Left forelimb (tissue), 1 donor: ENCODE measurements around the gene SSTR5.
A peak's percentile ranks its signal among the peaks of the same experiment; 100 is the strongest.

Experiments
- DNase-seq: peaks from one replicate; pipeline ENCODE4 v3.0.0-alpha.2; 2018; ENCODE audit warnings: low spot score

SSTR5 gene

GRCh38 chr16:1072526-1073261 is at the start of gene SSTR5:
Gene SSTR5 (plus strand): TSS chr16:1072747. CDS start chr16:1078869, 6,122 bp downstream.
- no peak for DNase-seq

DNA sequence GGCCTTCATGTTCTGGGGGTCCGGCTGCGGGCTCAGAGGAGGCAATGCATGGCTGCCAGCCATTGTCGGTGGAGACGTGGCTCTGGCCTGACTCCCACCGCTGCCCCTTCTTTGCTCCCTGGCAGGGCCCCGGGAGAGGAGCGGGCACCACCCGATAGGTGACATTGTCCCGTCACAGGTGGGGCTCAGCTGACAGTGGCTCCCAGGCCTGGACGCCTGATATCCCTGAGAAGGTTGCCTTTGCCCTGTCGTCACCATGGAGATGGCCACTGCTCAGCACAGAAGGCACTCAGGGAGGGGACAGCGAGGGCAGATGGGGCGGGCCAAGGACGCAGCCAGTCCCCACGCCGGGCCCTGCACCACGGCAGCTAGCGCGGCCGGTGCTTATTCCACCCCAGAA is 48.4 kb upstream of the SSTR5 start:
- DNase-seq, result no peak

DNA sequence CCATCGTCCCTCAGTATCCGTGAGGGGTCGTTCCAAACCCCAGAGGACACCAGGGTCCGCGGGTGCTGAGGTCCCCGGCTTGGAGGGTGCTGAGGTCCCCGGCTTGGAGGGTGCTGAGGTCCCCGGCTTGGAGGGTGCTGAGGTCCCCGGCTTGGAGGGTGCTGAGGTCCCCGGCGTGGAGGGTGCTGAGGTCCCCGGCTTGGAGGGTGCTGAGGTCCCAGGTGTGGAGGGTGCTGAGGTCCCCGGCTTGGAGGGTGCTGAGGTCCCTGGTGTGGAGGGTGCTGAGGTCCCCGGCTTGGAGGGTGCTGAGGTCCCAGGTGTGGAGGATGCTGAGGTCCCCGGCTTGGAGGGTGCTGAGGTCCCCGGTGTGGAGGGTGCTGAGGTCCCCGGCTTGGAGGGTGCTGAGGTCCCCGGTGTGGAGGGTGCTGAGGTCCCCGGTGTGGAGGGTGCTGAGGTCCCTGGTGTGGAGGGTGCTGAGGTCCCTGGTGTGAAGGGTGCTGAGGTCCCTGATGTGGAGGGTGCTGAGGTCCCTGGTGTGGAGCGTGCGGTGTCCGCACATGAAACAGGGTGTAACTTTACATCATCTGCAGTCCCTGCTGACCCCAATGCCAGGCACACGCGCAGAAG is 47.3 kb upstream of the SSTR5 start:
- DNase-seq, result peak; percentile 87

DNA sequence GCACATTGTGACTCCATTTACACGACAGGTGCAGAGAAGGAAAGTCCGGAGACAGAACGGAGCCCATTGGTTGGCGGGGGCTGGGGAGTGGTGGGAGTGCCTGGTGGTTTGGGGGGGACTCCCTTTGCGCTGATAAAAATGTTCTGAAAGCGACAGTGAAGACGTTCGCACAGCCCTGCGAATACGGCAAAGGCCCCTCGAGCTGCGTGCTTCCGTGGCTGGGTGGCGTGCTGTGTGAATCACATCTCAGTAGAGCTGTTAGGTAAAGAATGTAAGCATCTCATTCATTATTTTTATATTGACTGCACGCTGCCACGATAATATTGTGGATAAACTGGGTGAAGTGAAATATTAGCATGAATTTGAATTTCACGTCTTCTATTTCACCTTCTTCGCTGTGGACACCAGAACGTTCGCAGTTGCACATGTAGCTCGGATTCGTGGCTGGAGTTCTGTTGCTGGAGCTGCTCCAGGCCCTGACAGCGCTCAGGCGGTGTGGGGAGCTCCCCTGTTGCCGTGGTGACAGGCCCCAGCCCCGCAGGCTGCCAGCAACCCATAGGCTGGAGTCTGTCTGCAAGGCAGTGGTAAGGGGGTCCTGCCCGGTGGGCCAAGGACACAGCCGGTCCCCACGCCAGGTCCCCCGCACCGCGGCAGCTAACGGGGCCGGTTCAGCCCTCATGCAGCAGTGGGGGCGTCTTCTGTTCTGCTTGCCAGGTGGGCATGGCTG is 46.3 kb upstream of the SSTR5 start:
- no peak for DNase-seq

DNA sequence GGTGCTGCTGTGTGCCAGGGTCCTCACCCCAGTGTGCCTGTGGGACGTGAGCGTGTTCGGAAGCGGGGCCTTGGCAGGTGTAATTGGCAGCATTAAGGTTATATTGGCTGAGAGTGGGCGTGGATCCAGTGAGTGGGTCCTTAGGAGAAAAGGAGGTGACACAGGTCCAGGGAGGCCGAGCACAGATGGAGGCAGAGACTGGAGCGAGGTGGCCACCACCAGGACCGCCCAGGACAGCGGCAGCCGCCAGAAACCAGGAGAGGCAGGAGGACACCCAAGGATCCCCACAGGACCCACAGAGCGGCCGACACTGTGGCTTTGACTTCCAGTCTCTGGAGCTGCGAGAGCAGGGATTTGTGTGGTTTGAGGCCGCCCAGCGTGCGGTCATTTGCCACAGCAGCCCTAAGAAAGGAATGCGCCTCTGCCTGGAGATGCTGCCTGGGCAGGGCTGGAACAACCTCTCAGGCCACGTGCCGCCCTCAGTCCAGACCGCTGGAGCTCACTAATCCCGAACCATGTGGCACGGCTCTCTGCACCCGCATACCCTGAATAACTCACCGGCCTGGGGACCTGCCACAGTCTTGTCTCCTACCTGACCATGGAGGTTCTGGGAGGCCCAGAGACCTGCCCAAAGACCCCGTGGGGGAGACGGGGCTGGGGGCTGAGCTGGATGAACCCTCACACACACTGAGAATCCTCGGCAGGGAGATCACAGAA is 45.6 kb upstream of the SSTR5 start:
- DNase-seq, result no peak

DNA sequence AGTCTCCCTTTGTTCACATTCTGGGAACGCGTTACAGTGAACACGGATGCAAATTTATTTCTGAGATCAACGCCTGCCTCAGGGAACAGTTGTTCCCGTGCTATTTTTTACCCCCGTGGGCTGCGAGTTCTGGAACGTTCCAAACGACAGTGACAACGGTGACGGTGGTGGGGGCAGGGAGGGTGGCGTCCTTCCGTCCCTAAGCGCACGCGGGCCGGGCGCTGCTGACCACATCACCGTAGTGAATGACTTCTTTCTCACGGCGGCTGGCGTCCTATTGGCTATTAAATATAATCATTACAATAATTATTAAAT is 45.1 kb upstream of the SSTR5 start:
- DNase-seq, result no peak

DNA sequence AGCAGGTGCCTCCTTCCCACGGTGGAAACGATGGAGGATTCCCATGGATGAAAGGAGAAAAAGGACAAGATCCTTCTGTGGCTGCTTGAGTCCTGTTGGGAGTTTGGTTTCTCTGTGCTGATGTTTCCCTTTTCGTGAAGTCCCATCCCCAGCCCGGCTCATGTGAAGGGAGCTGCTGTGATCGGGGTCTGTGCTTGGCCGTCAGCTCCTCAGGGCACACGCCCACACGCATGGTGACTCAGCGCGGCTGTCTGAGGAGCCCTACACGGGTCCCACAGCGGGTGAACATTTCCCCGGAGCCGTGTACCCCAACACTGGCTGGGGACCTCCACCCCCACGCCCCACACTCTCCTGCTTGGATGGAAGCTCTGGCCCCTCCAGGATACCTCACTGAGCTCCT is 44.5 kb upstream of the SSTR5 start:
- no peak for DNase-seq

- no peak for DNase-seq
Measured at GRCh38 chr16:1028524-1029258, 43.9 kb upstream of the SSTR5 start.

DNA sequence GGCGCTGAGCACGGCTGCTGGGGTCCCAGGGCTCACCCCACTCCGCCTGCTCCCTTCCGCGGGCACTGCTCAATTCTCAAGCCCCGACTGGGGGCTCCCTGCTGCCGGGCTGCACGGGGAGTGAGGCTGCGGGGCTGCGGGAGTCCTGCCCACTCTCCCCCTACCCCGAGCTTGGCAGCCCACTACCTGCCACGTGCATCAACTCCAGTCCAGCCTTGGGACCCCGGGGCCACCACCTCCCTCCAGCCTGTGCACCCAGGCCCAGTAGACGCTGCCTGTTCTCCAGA is 43.3 kb upstream of the SSTR5 start:
- no peak for DNase-seq

- no peak for DNase-seq
Measured at GRCh38 chr16:1030473-1030901, 42.1 kb upstream of the SSTR5 start.

GRCh38 chr16:1031666-1032065 is 40.9 kb upstream of the SSTR5 start:
- no peak for DNase-seq

- no peak for DNase-seq
Measured at GRCh38 chr16:1032607-1033006, 39.9 kb upstream of the SSTR5 start.

DNA sequence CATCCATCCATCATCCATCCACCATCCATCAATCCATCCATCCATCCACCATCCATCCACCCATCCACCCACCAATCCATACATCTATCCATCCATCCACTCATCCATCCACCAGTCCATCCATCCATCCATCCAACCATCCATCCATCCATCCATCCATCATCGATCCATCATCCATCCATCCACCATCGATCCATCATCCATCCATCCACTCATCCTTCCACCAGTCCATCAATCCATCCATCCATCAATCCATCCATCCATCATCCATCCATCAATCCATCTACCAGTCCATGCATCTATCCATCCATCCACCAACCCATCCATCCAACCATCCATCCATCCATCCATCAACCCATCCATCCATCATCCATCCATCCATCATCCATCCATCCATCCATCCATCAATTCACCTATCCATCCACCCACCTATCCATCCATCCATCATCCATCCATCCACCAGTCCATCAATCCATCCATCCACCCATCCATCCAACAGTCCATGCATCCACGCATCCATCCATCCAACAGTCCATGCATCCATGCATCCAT is 39.3 kb upstream of the SSTR5 start:
- DNase-seq, result no peak

GRCh38 chr16:1034230-1035065 is 38.1 kb upstream of the SSTR5 start:
- no peak for DNase-seq

DNA sequence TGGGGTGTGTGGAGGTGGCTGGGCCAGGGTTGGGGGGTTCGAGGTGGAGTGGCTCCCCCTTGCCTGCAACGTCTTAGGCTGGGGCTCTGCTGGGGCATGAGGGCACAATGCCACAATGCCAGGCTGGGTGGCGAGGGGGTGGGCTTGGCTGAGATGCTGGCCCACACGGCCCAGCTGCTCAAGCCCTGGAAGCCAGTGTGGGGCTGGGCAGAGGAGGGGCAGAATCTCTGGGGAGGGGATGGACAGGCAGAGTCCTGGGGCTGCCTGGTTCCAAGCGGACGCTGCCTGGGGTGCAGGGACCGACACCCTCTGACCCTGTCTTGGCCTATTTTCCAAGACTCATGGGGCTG is 37.5 kb upstream of the SSTR5 start:
- no peak for DNase-seq

DNA sequence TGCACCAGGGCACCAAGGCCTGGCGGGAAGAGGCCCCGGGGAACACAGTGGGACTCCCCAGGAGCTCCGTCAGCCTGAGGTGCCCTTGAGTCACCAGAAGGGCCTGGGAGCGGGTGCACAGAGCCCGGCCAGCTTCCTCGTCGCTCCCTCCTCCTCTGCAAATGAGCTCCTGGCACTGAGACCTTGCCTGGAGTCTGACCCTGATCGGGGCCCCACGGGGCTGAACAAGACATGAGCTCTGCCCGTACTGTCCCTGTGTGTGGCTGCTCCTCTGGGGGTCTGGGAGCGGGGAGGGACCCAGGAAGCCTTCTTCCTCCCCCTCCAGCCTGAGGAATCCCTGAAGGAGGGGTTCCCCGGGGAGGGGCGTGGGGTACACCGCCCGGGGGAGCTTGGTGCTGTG is 36.4 kb upstream of the SSTR5 start:
- DNase-seq, result no peak

GRCh38 chr16:1036726-1037393 is 35.7 kb upstream of the SSTR5 start:
- no peak for DNase-seq

- DNase-seq, result no peak
Measured at GRCh38 chr16:1037394-1038257, 34.9 kb upstream of the SSTR5 start.

- DNase-seq, result no peak
Measured at GRCh38 chr16:1038932-1039331, 33.6 kb upstream of the SSTR5 start.

- no peak for DNase-seq
Measured at GRCh38 chr16:1039762-1040161, 32.8 kb upstream of the SSTR5 start.
